Smooth muscle cell (in vitro differentiated cells): ENCODE measurements around the gene TWF2. TPM values are rescaled to one million over a fixed set of nuclear protein-coding genes. Genes with fewer than 3 reads are reported as not detected.

ENCODE experiments used
- DNase-seq: peaks from one replicate; lab custom pipeline; 2025; ENCODE audit not compliant: unreplicated experiment; lab: John Stamatoyannopoulos, UW
- H2AFZ ChIP-seq: fragments of 200-600 bp; sonication (generic); 2 replicates; pipeline ENCODE4 v1.6.0; 2016; ENCODE audit warnings: antibody characterized with exemption, low read depth, mild to moderate bottlenecking
- H3F3A ChIP-seq: fragments of 200-600 bp; sonication (generic); 2 replicates; pipeline ENCODE4 v1.6.0; 2017; ENCODE audit warnings: antibody characterized with exemption, low read depth
- H3K27ac ChIP-seq: fragments of 200-600 bp; sonication (generic); 2 replicates; pipeline ENCODE4 v1.5.1; 2016; ENCODE audit warnings: low read depth, mild to moderate bottlenecking
- H3K27me3 ChIP-seq: fragments of 200-600 bp; sonication (generic); 2 replicates; pipeline ENCODE4 v1.6.1; 2016; ENCODE audit warnings: low read depth, mild to moderate bottlenecking
- H3K36me3 ChIP-seq: fragments of 200-600 bp; sonication (generic); 2 replicates; pipeline ENCODE4 v1.5.1; 2016; ENCODE audit warnings: low read depth
- H3K4me1 ChIP-seq: fragments of 200-600 bp; sonication (generic); 2 replicates; pipeline ENCODE4 v1.5.1; 2016; ENCODE audit warnings: low read depth
- H3K4me2 ChIP-seq: fragments of 200-600 bp; sonication (generic); 2 replicates; pipeline ENCODE4 v1.6.0; 2016; ENCODE audit warnings: mild to moderate bottlenecking
- H3K4me3 ChIP-seq: fragments of 200-600 bp; sonication (generic); 2 replicates; pipeline ENCODE4 v1.5.1; 2016; ENCODE audit warnings: mild to moderate bottlenecking
- H3K79me2 ChIP-seq: fragments of 200-600 bp; sonication (generic); 2 replicates; pipeline ENCODE4 v1.6.0; 2016; ENCODE audit warnings: low read depth, mild to moderate bottlenecking
- H3K9ac ChIP-seq: fragments of 200-600 bp; sonication (generic); 2 replicates; pipeline ENCODE4 v1.6.0; 2016; ENCODE audit warnings: low read depth
- H3K9me3 ChIP-seq: fragments of 200-600 bp; sonication (generic); replicated peaks from 2 replicates; pipeline ENCODE4 v1.5.1; 2016; ENCODE audit warnings: low read depth
- H4K20me1 ChIP-seq: fragments of 200-600 bp; sonication (generic); 2 replicates; pipeline ENCODE4 v1.6.0; 2016; ENCODE audit warnings: low read depth
- CTCF ChIP-seq: fragments of 200-600 bp; sonication (generic); IDR thresholded peaks from 2 replicates; pipeline ENCODE4 v1.5.1; 2017; ENCODE audit warnings: borderline replicate concordance, mild to moderate bottlenecking, antibody characterized with exemption; ENCODE audit not compliant: insufficient read depth, poor library complexity, severe bottlenecking
- WGBS: methylation state at CpG from one replicate; pipeline ENCODE4 v1.1.7; 2016; ENCODE audit warnings: low lambda C conversion rate; 5-methylcytosine and 5-hydroxymethylcytosine counted together
- polyA plus RNA-seq: library from polyadenylated mRNA; unstranded; fragments of >200 nt; fragmentation: Nextera tagmentation; extraction: Ambion mirVana; gene quantifications from 2 replicates; pipeline ENCODE4 v1.2.1, GENCODE V29; 2016
- total RNA-seq: library from RNA; depleted of rRNA; stranded (reverse); fragments of >200 nt; gene quantifications from 2 replicates; pipeline ENCODE4 v1.2.3, GENCODE V29; 2014

TWF2 gene
- total and polyA plus RNA-seq, 2 experiments from 2014 or later: 80.9 to 96.8 TPM

- no peak for TF ChIP-seq CTCF
- 96% methylated on average over 6 of the region's 6 CpGs for WGBS
Observed at GRCh38 chr3:52185311-52185710, 53.6 kb downstream of the TWF2 start.

GRCh38 chr3:52184690-52185089 is 54.3 kb downstream of the TWF2 start:
- Histone ChIP-seq H4K20me1 (no peaks in the 10 kb centered on the region), H3K79me2 (no peaks in the 10 kb centered on the region), H3K27me3 (no peaks in the 10 kb centered on the region), H3K4me1 (no peaks in the 10 kb centered on the region), H3K4me2 (no peak overlapping the region), H3K9ac (no peak overlapping the region), H3K36me3 (no peaks in the 10 kb centered on the region), H2AFZ (no peak overlapping the region), H3K27ac (no peak overlapping the region), H3F3A (no peaks in the 10 kb centered on the region), H3K4me3 (no peak overlapping the region), H3K9me3 (no peaks in the 10 kb centered on the region)
- TF ChIP-seq CTCF: no peak
- WGBS: 89% methylated on average over 8 of the region's 8 CpGs
- DNase-seq: no peak

More at GRCh38 chr3:52185311-52185710, 53.6 kb downstream of the TWF2 start:
- H3K9me3 ChIP-seq: no peaks in the 10 kb centered on the region
- no peaks in the 10 kb centered on the region for H3K36me3 ChIP-seq
- no peak overlapping the region for H3K9ac ChIP-seq
- DNase-seq: no peak
- H3K4me2 ChIP-seq: no peak overlapping the region
- H4K20me1 ChIP-seq: no peaks in the 10 kb centered on the region
- no peaks in the 10 kb centered on the region for H3K27me3 ChIP-seq
- H3K4me1 ChIP-seq: no peaks in the 10 kb centered on the region
- no peak overlapping the region for H3K4me3 ChIP-seq
- H3K79me2 ChIP-seq: no peaks in the 10 kb centered on the region
- no peaks in the 10 kb centered on the region for H3F3A ChIP-seq
- no peak overlapping the region for H2AFZ ChIP-seq
- no peak overlapping the region for H3K27ac ChIP-seq

- no peaks in the 10 kb centered on the region for H3K4me1 ChIP-seq
- no peak overlapping the region for H2AFZ ChIP-seq
- WGBS: 92% methylated on average over 7 of the region's 7 CpGs
- TF ChIP-seq CTCF: no peak
- DNase-seq: no peak
- H3K79me2 ChIP-seq: no peaks in the 10 kb centered on the region
- H3K27ac ChIP-seq: no peak overlapping the region
- H3K9ac ChIP-seq: no peak overlapping the region
- no peaks in the 10 kb centered on the region for H4K20me1 ChIP-seq
- no peak overlapping the region for H3K4me2 ChIP-seq
- H3K9me3 ChIP-seq: no peaks in the 10 kb centered on the region
- no peaks in the 10 kb centered on the region for H3F3A ChIP-seq
- H3K27me3 ChIP-seq: no peaks in the 10 kb centered on the region
- H3K36me3 ChIP-seq: no peaks in the 10 kb centered on the region
- no peak overlapping the region for H3K4me3 ChIP-seq
Observed at GRCh38 chr3:52183786-52184445, 55.0 kb downstream of the TWF2 start.

GRCh38 chr3:52182691-52183090 is 56.3 kb downstream of the TWF2 start:
- no peaks in the 10 kb centered on the region for H3F3A ChIP-seq
- no peaks in the 10 kb centered on the region for H3K79me2 ChIP-seq
- no peaks in the 10 kb centered on the region for H3K9me3 ChIP-seq
- H4K20me1 ChIP-seq: no peaks in the 10 kb centered on the region
- H3K27ac ChIP-seq: no peak overlapping the region
- no peaks in the 10 kb centered on the region for H3K27me3 ChIP-seq
- no peaks in the 10 kb centered on the region for H3K4me1 ChIP-seq
- H3K4me3 ChIP-seq: no peak overlapping the region
- H2AFZ ChIP-seq: no peak overlapping the region
- no peak overlapping the region for H3K9ac ChIP-seq
- WGBS: 87% methylated on average over 4 of the region's 4 CpGs
- no peak for TF ChIP-seq CTCF
- no peak for DNase-seq
- no peak overlapping the region for H3K4me2 ChIP-seq
- H3K36me3 ChIP-seq: no peaks in the 10 kb centered on the region
